HAP-1 (cell line): ENCODE results near the gene EHBP1L1.

Source experiments
- DNase-seq, 2 experiments: peaks; one replicate each; pipeline ENCODE4 v3.0.0-alpha.2; 2016 to 2020; ENCODE audit warnings: low spot score in 2 of 2
- H3K27me3 ChIP-seq: fragments of 250-450 bp; sonication (Bioruptor Pico); 2 replicates; pipeline ENCODE4 v1.5.1; 2020; ENCODE audit warnings: low read depth, mild to moderate bottlenecking, moderate library complexity
- H3K36me3 ChIP-seq: fragments of 250-450 bp; sonication (Bioruptor Pico); replicated peaks from 2 replicates; pipeline ENCODE4 v1.5.1; 2020; ENCODE audit warnings: mild to moderate bottlenecking
- H3K4me1 ChIP-seq: fragments of 250-450 bp; sonication (Bioruptor Pico); 2 replicates; pipeline ENCODE4 v1.5.1; 2020; ENCODE audit warnings: mild to moderate bottlenecking
- H3K4me3 ChIP-seq: fragments of 250-450 bp; sonication (Bioruptor Pico); 2 replicates; pipeline ENCODE4 v1.5.1; 2020; ENCODE audit warnings: mild to moderate bottlenecking, moderate library complexity
- H3K9me3 ChIP-seq: fragments of 250-450 bp; sonication (Bioruptor Pico); 2 replicates; pipeline ENCODE4 v1.5.1; 2020; ENCODE audit warnings: mild to moderate bottlenecking, moderate library complexity
- in situ Hi-C: fragments of 300-500 bp; cut with MboI; formaldehyde crosslinking; loops from 3 replicates; pipeline ENCODE4 v1.14.3; 2020; ENCODE audit warnings: low sequenced_read_pairs, inconsistent platforms, mixed read lengths

EHBP1L1 gene

DNA sequence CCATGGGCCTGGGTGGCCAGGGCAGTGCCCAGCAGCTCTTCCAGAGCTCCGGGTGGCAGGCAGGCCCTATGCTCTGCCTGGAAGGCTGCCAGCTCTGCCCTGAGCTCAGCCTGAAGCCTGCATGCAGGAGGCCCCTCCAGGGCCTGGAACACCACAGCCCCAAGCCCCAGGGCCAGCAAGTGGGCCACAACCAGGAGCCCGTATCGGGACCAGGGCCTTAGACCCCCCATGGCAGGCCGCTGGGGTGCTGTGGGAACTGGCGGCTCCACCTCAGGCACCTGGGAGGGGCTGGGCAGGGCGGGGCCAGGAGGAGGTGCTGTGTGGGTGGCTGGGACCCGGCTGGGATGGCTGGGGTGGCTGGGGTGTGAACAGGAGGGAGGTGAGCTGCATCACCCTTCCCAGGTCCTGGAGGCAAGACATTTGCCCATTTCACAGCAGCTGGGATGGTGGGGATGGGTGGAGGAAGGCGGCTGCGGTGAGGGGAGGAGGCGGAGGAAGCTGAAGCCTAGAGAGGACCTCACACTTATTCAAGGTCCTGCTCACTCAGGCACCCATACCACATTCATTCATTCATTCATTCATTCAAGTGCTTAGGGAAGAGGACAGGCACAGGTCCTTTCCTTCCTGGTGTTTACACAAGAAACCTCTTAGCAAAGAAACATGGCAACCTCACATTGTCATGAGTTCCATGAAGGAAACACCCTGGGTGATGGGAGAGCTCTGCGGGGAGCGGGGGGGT lies 19.9 kb downstream of the EHBP1L1 start, which contains the start of gene KCNK7:
Gene KCNK7 (minus strand): TSS at position 258 of the 739 bp plus-strand sequence. CDS start 28 bp downstream, at position 230.
- in situ Hi-C loops = no loop called here
- no peak for DNase-seq

DNA sequence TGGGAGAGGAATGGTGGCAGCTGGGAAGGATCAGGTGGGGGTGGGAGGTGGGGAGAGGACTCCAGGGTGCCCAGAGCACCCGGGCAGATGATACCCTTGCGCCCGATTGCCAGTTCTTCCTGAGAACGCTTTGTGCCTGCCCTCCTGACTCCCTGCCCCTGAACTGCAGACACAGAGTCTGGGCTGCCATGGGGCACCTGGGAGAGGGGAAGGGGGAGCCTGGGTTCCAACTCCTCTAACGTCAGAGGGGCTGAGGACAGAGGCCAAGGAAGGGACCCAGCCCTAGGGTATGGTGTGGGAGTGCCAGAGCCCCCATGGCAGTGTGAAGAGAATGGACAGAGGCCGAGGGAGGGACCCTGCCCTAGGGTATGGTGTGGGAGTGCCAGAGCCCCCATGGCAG lies 20.7 kb downstream of the EHBP1L1 start:
- H3K36me3 ChIP-seq = peaks cover 9% of the 10 kb centered on the region
- H3K27me3 ChIP-seq = no peaks in the 10 kb centered on the region
- in situ Hi-C loops = no loop called here
- no peaks in the 10 kb centered on the region for H3K9me3 ChIP-seq
- DNase-seq = no peak
- H3K4me1 ChIP-seq = no peaks in the 10 kb centered on the region
- H3K4me3 ChIP-seq = no peak overlapping the region

More for the DNA sequence above, 19.9 kb downstream of the EHBP1L1 start, which contains the start of gene KCNK7:
- Histone ChIP-seq H3K9me3 (no peaks in the 10 kb centered on the region), H3K4me1 (no peaks in the 10 kb centered on the region), H3K27me3 (no peaks in the 10 kb centered on the region), H3K36me3 (peaks cover 9% of the 10 kb centered on the region), H3K4me3 (no peak within 1 kb of the TSS)

DNA sequence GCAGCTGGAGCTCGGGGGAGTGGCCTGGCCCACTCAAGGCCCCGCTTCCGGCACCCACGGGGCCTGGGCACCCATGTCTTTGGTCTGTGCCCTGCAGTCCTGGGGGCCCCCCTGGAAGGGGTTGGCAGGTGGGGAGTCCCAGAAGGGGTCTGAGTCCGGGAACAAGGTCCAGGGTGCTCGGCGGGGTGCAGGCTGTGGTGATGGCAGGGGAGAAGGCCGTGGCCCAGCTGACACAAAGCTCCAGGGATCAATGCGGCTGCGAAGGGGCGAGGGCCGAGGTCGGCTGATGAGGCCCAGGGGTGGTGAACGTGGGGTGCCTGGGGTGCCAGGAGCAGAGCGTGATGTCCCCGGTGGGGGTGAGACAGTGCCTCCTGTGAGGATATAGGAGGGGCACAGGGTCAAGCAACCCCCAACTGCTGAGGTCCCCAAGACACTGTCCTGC lies 22.4 kb downstream of the EHBP1L1 start:
- H3K4me1 ChIP-seq = no peaks in the 10 kb centered on the region
- DNase-seq = no peak
- in situ Hi-C loops = no loop called here
- H3K36me3 ChIP-seq = peaks cover 9% of the 10 kb centered on the region
- no peaks in the 10 kb centered on the region for H3K27me3 ChIP-seq
- H3K4me3 ChIP-seq = no peak overlapping the region
- no peaks in the 10 kb centered on the region for H3K9me3 ChIP-seq

- peaks cover 15% of the 10 kb centered on the region for H3K36me3 ChIP-seq
- H3K4me1 ChIP-seq = no peaks in the 10 kb centered on the region
- no peak for DNase-seq
- no peak overlapping the region for H3K4me3 ChIP-seq
- H3K27me3 ChIP-seq = no peaks in the 10 kb centered on the region
- in situ Hi-C loops = no loop called here
- no peaks in the 10 kb centered on the region for H3K9me3 ChIP-seq
These were observed 23.5 kb downstream of the EHBP1L1 start for GRCh38 chr11:65599216-65599954.

DNA sequence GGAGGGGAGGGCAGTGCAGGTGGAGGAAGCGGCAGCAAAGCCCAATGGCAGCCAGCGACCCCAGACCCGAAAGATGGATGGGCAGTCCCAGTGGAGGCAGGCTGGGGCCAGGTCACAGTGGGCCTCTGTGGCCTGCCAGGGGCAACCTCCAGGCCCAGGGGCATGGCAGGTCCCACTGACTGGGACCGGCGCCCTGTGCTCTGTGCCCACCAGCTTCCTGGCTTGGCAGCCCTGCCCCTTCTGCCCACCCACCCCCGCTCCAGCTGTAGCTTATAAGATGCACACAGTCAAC lies 24.0 kb downstream of the EHBP1L1 start:
- in situ Hi-C loops = no loop called here
- Histone ChIP-seq H3K36me3 (peaks cover 19% of the 10 kb centered on the region), H3K4me1 (no peaks in the 10 kb centered on the region), H3K27me3 (no peaks in the 10 kb centered on the region), H3K9me3 (no peaks in the 10 kb centered on the region), H3K4me3 (no peak overlapping the region)
- no peak for DNase-seq

- no peaks in the 10 kb centered on the region for H3K27me3 ChIP-seq
- in situ Hi-C loops = no loop called here
- no peaks in the 10 kb centered on the region for H3K4me1 ChIP-seq
- H3K36me3 ChIP-seq = peaks cover 19% of the 10 kb centered on the region
- no peak for DNase-seq
- no peak overlapping the region for H3K4me3 ChIP-seq
- H3K9me3 ChIP-seq = no peaks in the 10 kb centered on the region
These were observed 28.4 kb downstream of the EHBP1L1 start for GRCh38 chr11:65604258-65604657.

- peak in 1 of 2 experiments; percentile 67 for DNase-seq
- Histone ChIP-seq H3K36me3 (peaks cover 19% of the 10 kb centered on the region), H3K4me3 (no peak overlapping the region)
These were observed 31.2 kb downstream of the EHBP1L1 start for GRCh38 chr11:65606876-65607613.

GRCh38 chr11:65607614-65608426 lies 32.0 kb downstream of the EHBP1L1 start:
- no peak overlapping the region for H3K4me3 ChIP-seq
- DNase-seq = no peak

More at GRCh38 chr11:65606876-65607613, 31.2 kb downstream of the EHBP1L1 start:
- no peaks in the 10 kb centered on the region for H3K9me3 ChIP-seq
- H3K4me1 ChIP-seq = peaks cover 2% of the 10 kb centered on the region; the same call in 1 of the 2 replicates
- in situ Hi-C loops = no loop called here
- H3K27me3 ChIP-seq = no peaks in the 10 kb centered on the region

GRCh38 chr11:65609229-65609628 lies 33.4 kb downstream of the EHBP1L1 start:
- no peak overlapping the region for H3K4me3 ChIP-seq
- H3K27me3 ChIP-seq = no peaks in the 10 kb centered on the region
- H3K9me3 ChIP-seq = no peaks in the 10 kb centered on the region
- in situ Hi-C loops = no loop called here
- DNase-seq = no peak
- H3K4me1 ChIP-seq = peaks cover 7% of the 10 kb centered on the region
- H3K36me3 ChIP-seq = peaks cover 15% of the 10 kb centered on the region

More at GRCh38 chr11:65607614-65608426, 32.0 kb downstream of the EHBP1L1 start:
- in situ Hi-C loops = no loop called here
- Histone ChIP-seq H3K9me3 (no peaks in the 10 kb centered on the region), H3K27me3 (no peaks in the 10 kb centered on the region), H3K4me1 (peaks cover 3% of the 10 kb centered on the region; the same call in 1 of the 2 replicates), H3K36me3 (peaks cover 19% of the 10 kb centered on the region)

DNA sequence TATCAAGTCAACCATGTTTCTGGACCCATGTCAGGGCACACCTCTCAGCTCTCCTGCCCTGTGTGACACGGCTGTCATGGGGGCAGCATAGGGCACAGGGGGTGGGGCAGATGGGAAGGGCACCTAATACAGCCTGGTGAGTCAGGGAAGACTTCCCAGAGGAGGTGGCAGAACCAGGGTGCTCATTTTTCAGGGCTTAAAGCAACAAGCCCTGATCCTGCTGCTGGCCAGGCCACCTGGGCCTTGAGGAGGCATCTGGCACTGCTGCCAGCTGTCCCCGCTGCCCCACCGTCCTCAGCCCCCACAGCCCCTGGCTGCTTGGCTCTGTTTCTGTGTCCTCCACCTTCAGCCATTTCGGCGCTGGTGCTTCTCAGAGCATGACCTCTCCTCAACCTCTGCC lies 33.8 kb downstream of the EHBP1L1 start:
- in situ Hi-C loops = no loop called here
- DNase-seq = no peak
- Histone ChIP-seq H3K27me3 (no peaks in the 10 kb centered on the region), H3K36me3 (peaks cover 10% of the 10 kb centered on the region), H3K9me3 (no peaks in the 10 kb centered on the region), H3K4me1 (peaks cover 7% of the 10 kb centered on the region), H3K4me3 (no peak overlapping the region)

DNA sequence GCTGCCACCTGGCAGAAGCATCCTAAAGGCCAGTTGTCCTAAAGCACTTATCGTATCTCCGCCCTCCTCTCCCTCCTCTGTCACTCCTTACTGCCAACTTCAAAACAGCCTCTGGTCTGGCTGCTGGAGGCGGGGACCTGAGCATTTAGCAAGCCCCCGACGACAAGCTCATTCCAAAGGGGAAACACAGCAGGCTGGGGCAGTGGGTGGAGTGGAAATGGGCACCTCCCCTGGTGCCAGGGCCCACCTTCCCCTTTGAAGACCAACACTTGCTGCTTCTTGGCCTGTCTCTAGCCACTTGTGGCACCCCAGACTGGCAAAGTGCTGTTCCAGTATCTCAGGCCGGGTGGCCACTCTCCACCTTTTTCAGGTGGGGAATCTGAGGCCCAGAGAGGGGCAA lies 34.6 kb downstream of the EHBP1L1 start:
- no peak overlapping the region for H3K4me3 ChIP-seq
- H3K4me1 ChIP-seq = peaks cover 7% of the 10 kb centered on the region
- no peak for DNase-seq
- H3K27me3 ChIP-seq = no peaks in the 10 kb centered on the region
- no peaks in the 10 kb centered on the region for H3K9me3 ChIP-seq
- H3K36me3 ChIP-seq = peaks cover 6% of the 10 kb centered on the region; the same call in 1 of the 2 replicates
- in situ Hi-C loops = no loop called here

DNA sequence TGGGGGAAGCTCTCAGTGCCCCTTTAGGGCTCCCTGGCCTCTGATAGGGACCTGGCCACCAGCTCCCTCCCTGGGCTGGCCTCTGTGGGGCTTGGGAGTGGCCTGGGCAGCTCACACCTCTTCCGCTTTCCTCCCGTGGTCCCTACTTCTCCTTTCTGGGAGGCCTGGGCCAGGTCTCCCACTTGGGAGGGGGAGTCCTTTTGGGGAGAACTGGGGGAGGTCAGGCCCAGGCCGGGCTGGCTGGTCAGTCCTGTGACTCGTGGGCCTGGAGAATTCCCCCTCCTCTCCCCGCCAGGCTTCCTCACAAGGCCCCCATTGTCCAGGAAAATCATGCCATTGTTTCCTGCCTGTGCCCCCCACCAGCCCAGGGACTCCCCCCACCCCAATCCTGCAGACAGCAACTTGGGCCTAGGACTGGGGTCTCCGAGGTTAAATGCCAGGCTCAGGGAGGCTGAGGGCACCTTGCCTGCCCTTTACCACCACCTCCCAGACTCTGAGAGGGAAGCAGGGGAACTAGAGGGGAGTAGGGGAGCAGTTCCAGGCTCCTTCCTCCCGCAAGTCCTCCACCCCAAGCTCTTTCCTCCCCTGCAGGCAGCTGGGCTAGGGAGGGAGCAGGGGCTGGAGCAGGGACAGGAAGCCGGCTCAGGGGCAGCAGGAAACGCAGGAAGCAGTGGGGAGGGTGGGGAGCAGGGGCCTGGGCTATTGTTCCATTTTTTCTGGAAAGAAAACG lies 35.3 kb downstream of the EHBP1L1 start:
- DNase-seq = no peak
- in situ Hi-C loops = no loop called here
- Histone ChIP-seq H3K27me3 (no peaks in the 10 kb centered on the region), H3K9me3 (no peaks in the 10 kb centered on the region), H3K4me1 (peaks cover 7% of the 10 kb centered on the region), H3K4me3 (no peak overlapping the region), H3K36me3 (no peaks in the 10 kb centered on the region; the same call in 1 of the 2 replicates)
